ENCODE results near the gene TMTC3. TPM values are rescaled to one million over a fixed set of nuclear protein-coding genes. Genes with fewer than 3 reads are reported as not detected.

TMTC3 gene
- total RNA-seq, 1 experiment from 2014 or later: 30.8 TPM

DNA sequence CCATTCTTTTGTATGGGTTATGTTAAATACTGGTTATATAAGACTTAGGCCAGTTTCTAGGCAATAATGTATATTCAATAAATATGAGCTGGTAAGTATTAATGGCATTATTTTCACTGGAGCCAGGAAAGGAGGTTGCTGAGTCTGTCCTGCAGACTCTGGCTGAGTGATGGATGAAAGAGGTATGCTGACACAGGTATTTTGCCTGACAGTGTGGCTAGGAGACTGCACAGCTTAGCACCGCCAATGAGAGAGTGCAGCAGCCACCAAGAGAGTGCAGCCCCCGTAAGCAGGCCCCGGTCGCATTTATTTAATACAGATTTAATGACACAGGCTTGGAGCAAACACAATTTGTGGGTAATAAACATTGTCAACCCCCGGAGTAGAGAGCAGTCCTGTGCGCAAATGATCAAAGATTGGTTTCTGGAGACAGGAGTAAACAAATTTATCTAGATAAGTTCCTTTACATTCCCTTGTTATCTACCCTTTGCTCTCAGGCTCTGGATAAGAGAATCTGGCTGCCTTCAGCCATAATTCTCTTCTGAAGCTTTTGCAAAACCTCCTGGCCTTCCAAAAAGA, 37.4 kb downstream of the TMTC3 start:
- intact Hi-C loops (cut with micrococcal nuclease; ENCODE audit: unreplicated experiment): no loop called here
- Mint-ChIP-seq H3K27ac (ENCODE audit: unreplicated experiment) (no peak overlapping the region), H3K4me3 (ENCODE audit: low read depth, unreplicated experiment) (no peak overlapping the region), H3K4me1 (ENCODE audit: low read depth, unreplicated experiment) (no peaks in the 10 kb centered on the region), H3K36me3 (ENCODE audit: insufficient read depth, unreplicated experiment) (no peaks in the 10 kb centered on the region), H3K27me3 (ENCODE audit: unreplicated experiment) (no peaks in the 10 kb centered on the region), H3K9me3 (ENCODE audit: low read depth, unreplicated experiment) (peaks cover 2% of the 10 kb centered on the region)
- CTCF ChIA-PET: no interaction called here
- BruUV-seq (replicated peaks): no TSS peak
- TF ChIP-seq CTCF (IDR thresholded peaks at IDR 0.05; ENCODE audit: unreplicated experiment): no peak
- DNase-seq: no peak

DNA sequence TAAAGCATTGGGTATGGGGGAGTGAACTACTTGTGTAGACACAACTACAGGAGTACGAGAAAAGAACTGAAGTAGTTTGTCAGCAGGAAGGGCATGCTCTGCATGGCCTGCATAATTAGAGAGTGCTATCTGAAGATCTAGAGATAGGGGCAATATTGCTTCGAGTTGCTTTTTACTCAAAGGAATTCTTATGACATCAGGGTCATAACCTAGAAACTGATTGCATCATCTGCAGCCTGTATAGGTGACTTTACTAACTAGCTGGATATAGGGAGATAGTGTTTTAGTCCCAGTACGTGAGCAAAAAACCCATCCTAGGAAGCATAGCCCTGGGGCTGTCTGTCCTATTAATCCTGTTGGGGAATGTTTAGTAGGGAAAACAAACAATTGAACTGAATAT, 39.8 kb downstream of the TMTC3 start:
- no peak for TF ChIP-seq CTCF (IDR thresholded peaks at IDR 0.05; ENCODE audit: unreplicated experiment)
- H3K36me3 Mint-ChIP-seq (ENCODE audit: insufficient read depth, unreplicated experiment): no peaks in the 10 kb centered on the region
- no peaks in the 10 kb centered on the region for H3K27me3 Mint-ChIP-seq (ENCODE audit: unreplicated experiment)
- H3K4me3 Mint-ChIP-seq (ENCODE audit: low read depth, unreplicated experiment): no peak overlapping the region
- intact Hi-C loops (cut with micrococcal nuclease; ENCODE audit: unreplicated experiment): no loop called here
- no TSS peak for BruUV-seq (replicated peaks)
- CTCF ChIA-PET: no interaction called here
- DNase-seq: no peak
- peaks cover 17% of the 10 kb centered on the region for H3K4me1 Mint-ChIP-seq (ENCODE audit: low read depth, unreplicated experiment)
- H3K9me3 Mint-ChIP-seq (ENCODE audit: low read depth, unreplicated experiment): peaks cover 5% of the 10 kb centered on the region
- H3K27ac Mint-ChIP-seq (ENCODE audit: unreplicated experiment): no peak overlapping the region

- CTCF ChIA-PET: no interaction called here
- no peak for DNase-seq
- BruUV-seq (replicated peaks): no TSS peak
- TF ChIP-seq CTCF (IDR thresholded peaks at IDR 0.05; ENCODE audit: unreplicated experiment): no peak
- peaks cover 17% of the 10 kb centered on the region for H3K4me1 Mint-ChIP-seq (ENCODE audit: low read depth, unreplicated experiment)
- H3K27ac Mint-ChIP-seq (ENCODE audit: unreplicated experiment): no peak overlapping the region
- intact Hi-C loops (cut with micrococcal nuclease; ENCODE audit: unreplicated experiment): no loop called here
- no peaks in the 10 kb centered on the region for H3K36me3 Mint-ChIP-seq (ENCODE audit: insufficient read depth, unreplicated experiment)
- no peak overlapping the region for H3K4me3 Mint-ChIP-seq (ENCODE audit: low read depth, unreplicated experiment)
- H3K9me3 Mint-ChIP-seq (ENCODE audit: low read depth, unreplicated experiment): peaks cover 5% of the 10 kb centered on the region
- H3K27me3 Mint-ChIP-seq (ENCODE audit: unreplicated experiment): no peaks in the 10 kb centered on the region
Observed at GRCh38 chr12:88182416-88182815, 40.3 kb downstream of the TMTC3 start.

GRCh38 chr12:88184196-88184595, 42.1 kb downstream of the TMTC3 start:
- Mint-ChIP-seq H3K27ac (ENCODE audit: unreplicated experiment) (no peak overlapping the region), H3K36me3 (ENCODE audit: insufficient read depth, unreplicated experiment) (no peaks in the 10 kb centered on the region)
- no TSS peak for BruUV-seq (replicated peaks)

More at GRCh38 chr12:88184196-88184595, 42.1 kb downstream of the TMTC3 start:
- no peak overlapping the region for H3K4me3 Mint-ChIP-seq (ENCODE audit: low read depth, unreplicated experiment)
- H3K9me3 Mint-ChIP-seq (ENCODE audit: low read depth, unreplicated experiment): peaks cover 5% of the 10 kb centered on the region
- no peak for TF ChIP-seq CTCF (IDR thresholded peaks at IDR 0.05; ENCODE audit: unreplicated experiment)
- intact Hi-C loops (cut with micrococcal nuclease; ENCODE audit: unreplicated experiment): no loop called here
- H3K27me3 Mint-ChIP-seq (ENCODE audit: unreplicated experiment): no peaks in the 10 kb centered on the region
- peaks cover 17% of the 10 kb centered on the region for H3K4me1 Mint-ChIP-seq (ENCODE audit: low read depth, unreplicated experiment)
- CTCF ChIA-PET: no interaction called here
- no peak for DNase-seq

Data from Calu3 (cell line).